ENCODE measurements around the gene PDZD8.

- TF ChIP-seq CTCF (IDR thresholded peaks at IDR 0.05), result no peak
- TF ChIP-seq POLR2A (IDR thresholded peaks at IDR 0.05), result no peak
Measured at GRCh38 chr10:117398029-117398428, 22.8 kb upstream of the PDZD8 start.

Data from adrenal gland (tissue), 5 donors.